ENCODE data around the gene U2AF2. TPM values are rescaled to one million over a fixed set of nuclear protein-coding genes. Genes with fewer than 3 reads are reported as not detected.

The U2AF2 gene
- total and polyA plus RNA-seq, 9 donors: 27.3 to 183 (median 148) TPM

GRCh38 chr19:55677572-55678028, 22.8 kb downstream of the U2AF2 start:
- TF ChIP-seq, protein P1, sequence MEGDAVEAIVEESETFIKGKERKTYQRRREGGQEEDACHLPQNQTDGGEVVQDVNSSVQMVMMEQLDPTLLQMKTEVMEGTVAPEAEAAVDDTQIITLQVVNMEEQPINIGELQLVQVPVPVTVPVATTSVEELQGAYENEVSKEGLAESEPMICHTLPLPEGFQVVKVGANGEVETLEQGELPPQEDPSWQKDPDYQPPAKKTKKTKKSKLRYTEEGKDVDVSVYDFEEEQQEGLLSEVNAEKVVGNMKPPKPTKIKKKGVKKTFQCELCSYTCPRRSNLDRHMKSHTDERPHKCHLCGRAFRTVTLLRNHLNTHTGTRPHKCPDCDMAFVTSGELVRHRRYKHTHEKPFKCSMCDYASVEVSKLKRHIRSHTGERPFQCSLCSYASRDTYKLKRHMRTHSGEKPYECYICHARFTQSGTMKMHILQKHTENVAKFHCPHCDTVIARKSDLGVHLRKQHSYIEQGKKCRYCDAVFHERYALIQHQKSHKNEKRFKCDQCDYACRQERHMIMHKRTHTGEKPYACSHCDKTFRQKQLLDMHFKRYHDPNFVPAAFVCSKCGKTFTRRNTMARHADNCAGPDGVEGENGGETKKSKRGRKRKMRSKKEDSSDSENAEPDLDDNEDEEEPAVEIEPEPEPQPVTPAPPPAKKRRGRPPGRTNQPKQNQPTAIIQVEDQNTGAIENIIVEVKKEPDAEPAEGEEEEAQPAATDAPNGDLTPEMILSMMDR (IDR thresholded peaks at IDR 0.05): no peak
- TF ChIP-seq EP300 (IDR thresholded peaks at IDR 0.05) (no peak), POLR2A (IDR thresholded peaks at IDR 0.05) (no peak)
- no peaks in the 10 kb centered on the region for H3K9me3 ChIP-seq
- intact Hi-C loops (cut with DNase I): loop anchor here in 2 of 4 donors (10.0 kb wide), 2 partner anchors 563 to 1473 kb away; partner anchors contain the start of genes PPP1R12C (in 1 of the 2) and RPS9 (in 1 of the 2)
- DNase-seq: no peak
- no peaks in the 10 kb centered on the region for H3K27me3 ChIP-seq
- no peak overlapping the region for H3K27ac ChIP-seq
- peaks cover 27% of the 10 kb centered on the region for H3K4me1 ChIP-seq (ENCODE audit: insufficient read depth)
- no peak overlapping the region for H3K4me3 ChIP-seq
- no peaks in the 10 kb centered on the region for H3K36me3 ChIP-seq
- 42 to 59% (median 47%) methylated on average over 6 of the region's 6 CpGs for whole genome bisulfite sequencing, 3 donors

DNA sequence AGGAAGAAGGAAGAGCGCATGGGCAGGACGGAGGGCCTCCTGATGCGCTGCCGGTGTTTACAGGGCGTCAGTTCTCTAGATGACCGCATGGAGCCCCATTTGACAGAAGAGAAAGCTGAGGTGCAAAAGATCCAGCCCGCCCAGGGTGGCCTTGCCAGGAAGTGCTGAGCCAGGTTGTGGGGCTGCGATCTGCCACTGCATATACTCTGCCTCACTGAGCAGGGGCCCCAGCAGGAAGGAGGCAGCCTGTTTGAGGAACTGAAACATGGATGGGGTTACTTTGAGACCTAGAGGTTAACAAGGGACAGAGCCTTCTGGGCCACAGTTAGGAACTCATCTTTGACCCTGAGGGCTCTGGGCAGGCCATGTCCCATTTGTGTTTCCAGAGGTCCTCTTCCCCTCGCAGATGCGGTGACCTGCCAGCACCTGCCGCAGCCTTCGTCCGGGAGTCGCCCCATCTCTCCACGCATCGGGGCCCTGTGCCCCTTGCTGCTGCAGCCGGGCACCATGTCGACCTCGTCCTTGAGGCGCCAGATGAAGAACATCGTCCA, 23.4 kb downstream of the U2AF2 start:
- TF ChIP-seq POLR2A (IDR thresholded peaks at IDR 0.05) (no peak), EP300 (IDR thresholded peaks at IDR 0.05) (no peak)
- TF ChIP-seq, protein P1 (IDR thresholded peaks at IDR 0.05): no peak
- DNase-seq: no peak
- Histone ChIP-seq H3K27me3 (no peaks in the 10 kb centered on the region), H3K36me3 (no peaks in the 10 kb centered on the region), H3K4me3 (no peak overlapping the region), H3K9me3 (no peaks in the 10 kb centered on the region), H3K27ac (no peak overlapping the region), H3K4me1 (ENCODE audit: insufficient read depth) (peaks cover 27% of the 10 kb centered on the region)
- intact Hi-C loops (cut with DNase I): loop anchor here in 2 of 4 donors (10.0 kb wide), 2 partner anchors 563 to 1473 kb away; partner anchors contain the start of genes PPP1R12C (in 1 of the 2) and RPS9 (in 1 of the 2)
- 79 to 84% (median 82%) methylated on average over 21 of the region's 21 CpGs for whole genome bisulfite sequencing, 3 donors

DNA sequence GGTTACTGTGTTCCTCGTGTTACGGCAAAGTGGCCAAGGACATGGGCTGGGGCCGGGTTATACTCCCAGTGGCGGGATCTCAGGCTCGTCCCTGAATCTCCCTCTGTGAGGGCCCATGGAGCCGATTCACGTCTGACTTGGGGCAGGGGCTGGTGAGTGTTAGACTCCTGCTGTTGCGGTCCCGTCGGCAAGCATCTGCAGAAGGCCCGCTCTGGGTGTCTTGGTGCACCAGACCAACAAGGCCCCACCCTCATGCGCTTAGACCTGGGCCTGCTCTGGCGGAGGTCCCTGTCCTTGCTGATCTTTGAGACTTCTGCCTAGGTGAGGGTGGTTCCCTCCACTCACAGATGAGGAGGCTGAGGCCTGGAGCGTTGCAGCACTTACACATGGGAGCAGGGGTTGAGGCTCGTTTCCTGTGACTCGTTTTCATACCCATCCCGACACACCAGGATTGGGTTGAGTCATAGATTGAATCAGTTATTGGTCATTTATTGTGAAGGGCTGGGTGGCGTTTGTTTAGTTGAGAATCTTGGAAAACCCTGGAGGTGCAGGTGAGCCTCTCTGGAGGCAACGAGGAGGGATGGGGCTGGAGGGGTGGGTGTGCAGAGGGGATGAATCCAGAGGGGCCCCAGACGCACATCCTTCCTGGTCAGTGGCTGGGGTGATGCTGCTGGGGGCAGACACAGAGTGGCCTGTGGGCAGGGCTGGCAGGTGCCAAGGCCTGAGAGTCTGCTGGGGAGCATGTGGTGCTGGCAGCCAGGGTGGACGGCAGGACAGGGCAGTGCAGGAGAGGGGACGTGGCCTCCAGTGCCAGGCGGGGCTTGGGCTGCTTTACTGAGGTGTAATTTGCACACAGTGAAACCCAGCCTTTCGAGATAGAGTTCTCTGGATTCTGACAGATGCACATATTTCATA, 24.8 kb downstream of the U2AF2 start:
- Histone ChIP-seq H3K27ac (peak overlapping the region in 1 of 2 donors; percentile 57), H3K4me1 (ENCODE audit: insufficient read depth) (peaks cover 27% of the 10 kb centered on the region), H3K27me3 (no peaks in the 10 kb centered on the region), H3K9me3 (no peaks in the 10 kb centered on the region), H3K4me3 (no peak overlapping the region), H3K36me3 (no peaks in the 10 kb centered on the region)
- TF ChIP-seq, protein P1 (IDR thresholded peaks at IDR 0.05): no peak
- TF ChIP-seq POLR2A (IDR thresholded peaks at IDR 0.05) (no peak), EP300 (IDR thresholded peaks at IDR 0.05) (no peak)
- DNase-seq: no peak
- WGBS, 3 donors: 78 to 85% (median 82%) methylated on average over 23 to 24 of the region's 24 CpGs
- intact Hi-C loops (cut with DNase I): loop anchor here in 2 of 4 donors (10.0 kb wide), 2 partner anchors 565 to 1475 kb away; partner anchors contain the start of genes PPP1R12C (in 1 of the 2) and RPS9 (in 1 of the 2)

- peaks cover 27% of the 10 kb centered on the region for H3K4me1 ChIP-seq (ENCODE audit: insufficient read depth)
- no peak for TF ChIP-seq POLR2A (IDR thresholded peaks at IDR 0.05)
- TF ChIP-seq, protein P1 (IDR thresholded peaks at IDR 0.05): no peak
- no peak for TF ChIP-seq EP300 (IDR thresholded peaks at IDR 0.05)
- intact Hi-C loops (cut with DNase I): no loop called here
- H3K36me3 ChIP-seq: no peaks in the 10 kb centered on the region
- H3K9me3 ChIP-seq: no peaks in the 10 kb centered on the region
- no peak overlapping the region for H3K4me3 ChIP-seq
- H3K27ac ChIP-seq: peak overlapping the region; percentile 38 to 57
- no peaks in the 10 kb centered on the region for H3K27me3 ChIP-seq
- DNase-seq: peak in 1 of 5 donors; percentile 25
- WGBS, 3 donors: 55 to 74% (median 67%) methylated on average over 20 of the region's 20 CpGs
Observed at GRCh38 chr19:55680339-55681130, 25.7 kb downstream of the U2AF2 start.

All from ovary (tissue), 9 donors.